H9 (cell line): Measurements from ENCODE around the gene MRPL43. TPM values are rescaled to one million over a fixed set of nuclear protein-coding genes. Genes with fewer than 3 reads are reported as not detected.

Source experiments
- DNase-seq: peaks from one replicate; pipeline ENCODE4 v3.0.0-alpha.2; 2017
- H2AFZ ChIP-seq: one replicate; pipeline ENCODE4 v1.6.1; 2013; ENCODE audit warnings: mild to moderate bottlenecking, low read length, control low read depth, moderate library complexity
- H2AK5ac ChIP-seq: 2 replicates; pipeline ENCODE4 v1.6.1; 2013; ENCODE audit warnings: low read length, control low read depth, mixed read lengths; ENCODE audit not compliant: insufficient read length
- H2BK120ac ChIP-seq: one replicate; pipeline ENCODE4 v1.6.1; 2013; ENCODE audit warnings: low read depth, mild to moderate bottlenecking, low read length, control low read depth, inconsistent platforms; ENCODE audit not compliant: poor library complexity, severe bottlenecking
- H2BK12ac ChIP-seq: 2 replicates; pipeline ENCODE4 v1.6.1; 2013; ENCODE audit warnings: low read length, control low read depth, mixed read lengths, low read depth; ENCODE audit not compliant: insufficient read length
- H2BK15ac ChIP-seq: 2 replicates; pipeline ENCODE4 v1.6.1; 2013; ENCODE audit warnings: low read depth, low read length, control low read depth
- H2BK20ac ChIP-seq: one replicate; pipeline ENCODE4 v1.6.1; 2013; ENCODE audit warnings: low read depth, mild to moderate bottlenecking, low read length, control low read depth, inconsistent platforms; ENCODE audit not compliant: poor library complexity, severe bottlenecking
- H2BK5ac ChIP-seq: 2 replicates; pipeline ENCODE4 v1.6.1; 2013; ENCODE audit warnings: low read length, control low read depth, mixed read lengths; ENCODE audit not compliant: insufficient read length
- H3K14ac ChIP-seq: 2 replicates; pipeline ENCODE4 v1.6.1; 2013; ENCODE audit warnings: low read length, control low read depth; ENCODE audit not compliant: insufficient read depth
- H3K18ac ChIP-seq: 2 replicates; pipeline ENCODE4 v1.6.1; 2013; ENCODE audit warnings: low read depth, mild to moderate bottlenecking, mixed read lengths, low read length, control low read depth; ENCODE audit not compliant: insufficient read length
- H3K23ac ChIP-seq: 2 replicates; pipeline ENCODE4 v1.6.1; 2013; ENCODE audit warnings: low read length, control low read depth, mixed read lengths, low read depth; ENCODE audit not compliant: insufficient read length
- H3K23me2 ChIP-seq: 2 replicates; pipeline ENCODE4 v1.6.1; 2013; ENCODE audit warnings: low read depth, mild to moderate bottlenecking, mixed read lengths, low read length, control low read depth; ENCODE audit not compliant: insufficient read length, poor library complexity, severe bottlenecking
- H3K27ac ChIP-seq: 2 replicates; pipeline ENCODE4 v1.5.1; 2013; ENCODE audit warnings: low read length, control low read depth, mixed read lengths, low read depth; ENCODE audit not compliant: insufficient read length
- H3K27me3 ChIP-seq: 2 replicates; pipeline ENCODE4 v1.6.1; 2013; ENCODE audit warnings: low read length, control low read depth, inconsistent platforms; ENCODE audit not compliant: insufficient read depth
- H3K4ac ChIP-seq: 2 replicates; pipeline ENCODE4 v1.6.1; 2013; ENCODE audit warnings: low read depth, mild to moderate bottlenecking, control low read depth, inconsistent platforms, low read length, moderate library complexity
- H3K4me1 ChIP-seq: 2 replicates; pipeline ENCODE4 v1.6.1; 2013; ENCODE audit warnings: low read length, control low read depth, inconsistent platforms; ENCODE audit not compliant: insufficient read depth
- H3K4me2 ChIP-seq: 2 replicates; pipeline ENCODE4 v1.6.1; 2013; ENCODE audit warnings: low read length, control low read depth, mixed read lengths; ENCODE audit not compliant: insufficient read length, insufficient read depth
- H3K56ac ChIP-seq: 2 replicates; pipeline ENCODE4 v1.6.1; 2013; ENCODE audit warnings: low read depth, mild to moderate bottlenecking, mixed read lengths, low read length, control low read depth; ENCODE audit not compliant: insufficient read length
- H3K79me1 ChIP-seq: 2 replicates; pipeline ENCODE4 v1.6.1; 2013; ENCODE audit warnings: low read depth, mild to moderate bottlenecking, moderate library complexity, low read length, control low read depth, inconsistent platforms; ENCODE audit not compliant: insufficient read depth, poor library complexity, severe bottlenecking
- H3K79me2 ChIP-seq: 2 replicates; pipeline ENCODE4 v1.6.1; 2013; ENCODE audit warnings: low read length, control low read depth, inconsistent platforms; ENCODE audit not compliant: insufficient read depth
- H3K9ac ChIP-seq: 2 replicates; pipeline ENCODE4 v1.6.1; 2013; ENCODE audit warnings: low read length, control low read depth, mixed read lengths; ENCODE audit not compliant: insufficient read length; ENCODE audit errors: extremely low read depth
- H3K9me3 ChIP-seq: one replicate; pipeline ENCODE4 v1.6.1; 2013; ENCODE audit warnings: low read depth, low read length, inconsistent platforms; ENCODE audit not compliant: control insufficient read depth
- H3T11ph ChIP-seq: one replicate; pipeline ENCODE4 v1.6.1; 2013; ENCODE audit warnings: mild to moderate bottlenecking, low read length, control low read depth, inconsistent platforms
- H4K20me1 ChIP-seq: one replicate; pipeline ENCODE4 v1.6.1; 2013; ENCODE audit not compliant: control insufficient read depth, insufficient read length, insufficient read depth
- H4K5ac ChIP-seq: 2 replicates; pipeline ENCODE4 v1.6.1; 2013; ENCODE audit warnings: low read depth, mild to moderate bottlenecking, mixed read lengths, low read length, control low read depth; ENCODE audit not compliant: insufficient read length
- H4K8ac ChIP-seq: replicated peaks from 2 replicates; pipeline ENCODE4 v1.6.1; 2013; ENCODE audit warnings: low read length, control low read depth, mixed read lengths, low read depth; ENCODE audit not compliant: insufficient read length
- H4K91ac ChIP-seq: 2 replicates; pipeline ENCODE4 v1.6.1; 2013; ENCODE audit warnings: low read depth, mild to moderate bottlenecking, moderate library complexity, mixed read lengths, low read length, control low read depth; ENCODE audit not compliant: insufficient read length
- H3K27ac Mint-ChIP-seq, 3 experiments: 2 replicates in 2 of 3; 3 replicates in 1 of 3; pipeline ENCODE4 v1.8.0; 2020 to 2021; ENCODE audit warnings: mixed read lengths in 3 of 3, mild to moderate bottlenecking in 1 of 3, moderate library complexity in 1 of 3
- H3K27me3 Mint-ChIP-seq: 2 replicates; pipeline ENCODE4 v1.8.0; 2021; ENCODE audit warnings: low read depth, mild to moderate bottlenecking, moderate library complexity, mixed read lengths
- H3K36me3 Mint-ChIP-seq, 3 experiments: 2 replicates in 2 of 3; 3 replicates in 1 of 3; pipeline ENCODE4 v1.8.0; 2020 to 2021; ENCODE audit warnings: low read depth in 3 of 3, mixed read lengths in 3 of 3; ENCODE audit not compliant: insufficient read depth in 1 of 3
- H3K4me1 Mint-ChIP-seq, 2 experiments: 2 replicates each; pipeline ENCODE4 v1.8.0; 2020; ENCODE audit warnings: mixed read lengths in 2 of 2
- H3K4me3 Mint-ChIP-seq, 2 experiments: 2 replicates in 1 of 2; 3 replicates in 1 of 2; pipeline ENCODE4 v1.8.0; 2020 to 2021; ENCODE audit warnings: mild to moderate bottlenecking in 2 of 2, mixed read lengths in 2 of 2, moderate library complexity in 1 of 2
- H3K9me3 Mint-ChIP-seq, 2 experiments: 2 replicates in 1 of 2; 3 replicates in 1 of 2; pipeline ENCODE4 v1.8.0; 2020; ENCODE audit warnings: mild to moderate bottlenecking in 2 of 2, mixed read lengths in 2 of 2, moderate library complexity in 1 of 2
- CTCF ChIP-seq: fragments of 200-600 bp; sonication (generic); conservative IDR thresholded peaks from 3 replicates; pipeline ENCODE4 v1.8.0; 2021; ENCODE audit warnings: antibody characterized with exemption, mild to moderate bottlenecking
- WGBS: extraction: QIAGEN DNeasy Blood & Tissue Kit; methylation state at CpG from one replicate; pipeline ENCODE4 v1.1.7; 2013; ENCODE audit warnings: missing lambda C conversion rate, low lambda C conversion rate, mixed read lengths; ENCODE audit not compliant: insufficient read length; ENCODE audit errors: extremely low coverage; 5-methylcytosine and 5-hydroxymethylcytosine counted together
- total RNA-seq: library from RNA; stranded (reverse); gene quantifications from 2 replicates; pipeline ENCODE4 v1.2.1, GENCODE V29; 2021

MRPL43 gene
- total RNA-seq, 1 experiment from 2014 or later = 70.3 TPM

GRCh38 chr10:100978901-100979195 is 8.4 kb downstream of the MRPL43 start:
- DNase-seq = no peak
- H3K79me2 ChIP-seq = no peaks in the 10 kb centered on the region
- H3K9ac ChIP-seq = no peak overlapping the region
- no peak overlapping the region for H3K4me2 ChIP-seq
- H2BK15ac ChIP-seq = no peak overlapping the region
- WGBS = no CpG with 5 or more reads among the region's 10 CpGs
- Mint-ChIP-seq H3K27me3 (no peaks in the 10 kb centered on the region; the same call in 1 of the 2 replicates), H3K4me3 (no peak overlapping the region), H3K4me1 (no peaks in the 10 kb centered on the region), H3K27ac (no peak overlapping the region), H3K36me3 (peaks cover 3 to 24% (median 21%) of the 10 kb centered on the region in 3 experiments; a peak in 6 of 7 replicates), H3K9me3 (no peaks in the 10 kb centered on the region; a peak in 1 of 5 replicates)
- no peak overlapping the region for H3K18ac ChIP-seq
- H3K56ac ChIP-seq = no peak overlapping the region
- no peak for TF ChIP-seq CTCF
- no peak overlapping the region for H4K91ac ChIP-seq
- no peak overlapping the region for H4K8ac ChIP-seq
- no peak overlapping the region for H2BK120ac ChIP-seq
- H2BK12ac ChIP-seq = no peak overlapping the region
- no peak overlapping the region for H3K23ac ChIP-seq
- no peak overlapping the region for H2BK5ac ChIP-seq
- H3K4me1 ChIP-seq = no peaks in the 10 kb centered on the region
- no peak overlapping the region for H2AK5ac ChIP-seq
- no peaks in the 10 kb centered on the region for H3K9me3 ChIP-seq
- H3K14ac ChIP-seq = no peak overlapping the region
- no peak overlapping the region for H3K4ac ChIP-seq
- no peak overlapping the region for H3K27ac ChIP-seq
- H4K5ac ChIP-seq = no peak overlapping the region
- H3K79me1 ChIP-seq = no peaks in the 10 kb centered on the region
- no peak overlapping the region for H3T11ph ChIP-seq
- H2BK20ac ChIP-seq = no peak overlapping the region
- H2AFZ ChIP-seq = no peak overlapping the region
- no peaks in the 10 kb centered on the region for H4K20me1 ChIP-seq
- no peaks in the 10 kb centered on the region for H3K23me2 ChIP-seq
- no peaks in the 10 kb centered on the region for H3K27me3 ChIP-seq
